Gastroesophageal sphincter (tissue), 3 donors: ENCODE results near the gene GRIN2B.

Experiments
- CTCF ChIP-seq, 4 experiments: fragments of 200-600 bp in 2 of 4; fragments of 450-650 bp in 2 of 4; sonication (generic) in 1 of 4; IDR thresholded peaks; one replicate each; pipeline ENCODE4 v1.5.1; 2017 to 2019; ENCODE audit warnings: antibody characterized with exemption in 4 of 4, mild to moderate bottlenecking in 2 of 4, moderate library complexity in 2 of 4
- EP300 ChIP-seq: sonication (generic); formaldehyde crosslinking; IDR thresholded peaks from one replicate; pipeline ENCODE4 v1.6.1; 2017; ENCODE audit warnings: antibody characterized with exemption, mild to moderate bottlenecking
- POLR2A ChIP-seq, 2 donors: fragments of 450-650 bp; IDR thresholded peaks; one replicate each; pipeline ENCODE4 v1.6.1; 2017; ENCODE audit warnings: antibody characterized with exemption in 2 of 2, mild to moderate bottlenecking in 2 of 2, moderate library complexity in 1 of 2
- POLR2AphosphoS5 ChIP-seq: sonication (generic); formaldehyde crosslinking; IDR thresholded peaks from one replicate; pipeline ENCODE4 v1.6.1; 2017; ENCODE audit warnings: antibody characterized with exemption

DNA sequence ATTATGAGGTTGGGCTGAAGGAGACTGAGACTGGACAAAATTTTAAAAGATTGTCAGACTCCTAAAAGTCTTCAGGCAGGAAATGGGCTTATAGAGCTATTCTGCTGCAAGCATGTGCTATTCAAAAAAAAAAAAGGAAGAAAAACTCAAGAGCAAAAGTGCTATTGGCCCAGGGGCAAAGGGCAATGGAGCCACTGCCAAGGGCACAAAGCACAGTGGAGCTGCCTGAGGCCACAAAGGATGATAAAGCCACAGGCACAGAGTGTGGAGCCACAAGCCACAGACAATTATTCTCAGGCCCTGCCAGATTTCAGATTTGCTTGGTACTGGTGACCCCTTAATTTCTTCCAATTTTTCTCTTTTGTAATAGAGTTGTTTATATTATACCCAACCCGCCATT lies 29.6 kb upstream of the GRIN2B start:
- TF ChIP-seq CTCF (IDR thresholded peaks at IDR 0.05) (no peak), EP300 (no peak), POLR2A (IDR thresholded peaks at IDR 0.05) (no peak), POLR2AphosphoS5 (no peak)
